ENCODE results near the gene LRCH3.

- TF ChIP-seq CTCF (IDR thresholded peaks at IDR 0.05) (no peak), SIN3A (IDR thresholded peaks at IDR 0.05; ENCODE audit: borderline replicate concordance, insufficient read depth, low read depth, low read length) (no peak), POLR2AphosphoS5 (IDR thresholded peaks at IDR 0.05; ENCODE audit: low read depth, low read length) (no peak)
- TF ChIP-seq, protein P1, sequence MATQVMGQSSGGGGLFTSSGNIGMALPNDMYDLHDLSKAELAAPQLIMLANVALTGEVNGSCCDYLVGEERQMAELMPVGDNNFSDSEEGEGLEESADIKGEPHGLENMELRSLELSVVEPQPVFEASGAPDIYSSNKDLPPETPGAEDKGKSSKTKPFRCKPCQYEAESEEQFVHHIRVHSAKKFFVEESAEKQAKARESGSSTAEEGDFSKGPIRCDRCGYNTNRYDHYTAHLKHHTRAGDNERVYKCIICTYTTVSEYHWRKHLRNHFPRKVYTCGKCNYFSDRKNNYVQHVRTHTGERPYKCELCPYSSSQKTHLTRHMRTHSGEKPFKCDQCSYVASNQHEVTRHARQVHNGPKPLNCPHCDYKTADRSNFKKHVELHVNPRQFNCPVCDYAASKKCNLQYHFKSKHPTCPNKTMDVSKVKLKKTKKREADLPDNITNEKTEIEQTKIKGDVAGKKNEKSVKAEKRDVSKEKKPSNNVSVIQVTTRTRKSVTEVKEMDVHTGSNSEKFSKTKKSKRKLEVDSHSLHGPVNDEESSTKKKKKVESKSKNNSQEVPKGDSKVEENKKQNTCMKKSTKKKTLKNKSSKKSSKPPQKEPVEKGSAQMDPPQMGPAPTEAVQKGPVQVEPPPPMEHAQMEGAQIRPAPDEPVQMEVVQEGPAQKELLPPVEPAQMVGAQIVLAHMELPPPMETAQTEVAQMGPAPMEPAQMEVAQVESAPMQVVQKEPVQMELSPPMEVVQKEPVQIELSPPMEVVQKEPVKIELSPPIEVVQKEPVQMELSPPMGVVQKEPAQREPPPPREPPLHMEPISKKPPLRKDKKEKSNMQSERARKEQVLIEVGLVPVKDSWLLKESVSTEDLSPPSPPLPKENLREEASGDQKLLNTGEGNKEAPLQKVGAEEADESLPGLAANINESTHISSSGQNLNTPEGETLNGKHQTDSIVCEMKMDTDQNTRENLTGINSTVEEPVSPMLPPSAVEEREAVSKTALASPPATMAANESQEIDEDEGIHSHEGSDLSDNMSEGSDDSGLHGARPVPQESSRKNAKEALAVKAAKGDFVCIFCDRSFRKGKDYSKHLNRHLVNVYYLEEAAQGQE (IDR thresholded peaks at IDR 0.05; ENCODE audit: insufficient read depth in 1 of 2, low read depth in 2 of 2, low read length in 1 of 2), result no peak
These were observed 91.5 kb downstream of the LRCH3 start for GRCh38 chr3:197882586-197882985.
